Psoas muscle (tissue), 8 donors: ENCODE data around the gene MKRN2OS. TPM values are rescaled to one million over a fixed set of nuclear protein-coding genes. Genes with fewer than 3 reads are reported as not detected.

Experiments used
- ATAC-seq, 4 donors: fragments of 200-7000 bp; cut with Tn5 transposase; one replicate each; pipeline ENCODE4 v1.9.1; 2020; ENCODE audit warnings: moderate library complexity in 3 of 4, mild to moderate bottlenecking in 2 of 4
- DNase-seq, 2 donors: peaks; one replicate each; pipeline ENCODE4 v3.0.0-alpha.2; 2020
- H3K27ac ChIP-seq: fragments of 200-600 bp; one replicate; pipeline ENCODE4 v1.8.0; 2022
- H3K27me3 ChIP-seq, 3 donors: fragments of 200-600 bp in 1 of 3; one replicate each; pipeline versions ENCODE4 v1.6.1 to v1.8.0; 2013 to 2022; ENCODE audit warnings: low read length in 2 of 3, mild to moderate bottlenecking in 2 of 3, moderate library complexity in 1 of 3; ENCODE audit not compliant: insufficient read depth in 3 of 3
- H3K36me3 ChIP-seq, 2 donors: fragments of 200-600 bp in 1 of 2; one replicate each; pipeline versions ENCODE4 v1.6.1 to v1.8.0; 2013 to 2022; ENCODE audit warnings: low read depth in 1 of 2, mild to moderate bottlenecking in 1 of 2, moderate library complexity in 1 of 2; ENCODE audit not compliant: insufficient read depth in 1 of 2
- H3K4me1 ChIP-seq: fragments of 200-600 bp; one replicate; pipeline ENCODE4 v1.8.0; 2022
- H3K4me3 ChIP-seq: fragments of 200-600 bp; one replicate; pipeline ENCODE4 v1.8.0; 2022; ENCODE audit warnings: mild to moderate bottlenecking
- H3K9me3 ChIP-seq: fragments of 200-600 bp; one replicate; pipeline ENCODE4 v1.8.0; 2022
- WGBS, 3 donors: extraction: QIAGEN DNeasy Blood & Tissue Kit; methylation state at CpG; one replicate each; pipeline versions ENCODE4 v1.1.6 to v1.1.7; 2013; 5-methylcytosine and 5-hydroxymethylcytosine counted together
- intact Hi-C, 2 donors: fragments of 100-400 bp; cut with DNase I; formaldehyde crosslinking; loops; one replicate each; pipeline versions ENCODE4 v1.11.0 to v1.14.2; 2022
- polyA plus RNA-seq, 3 donors: library from polyadenylated mRNA; stranded (reverse); fragments of 200-250 nt; gene quantifications; one replicate each; pipeline ENCODE4 v1.2.3, GENCODE V29; 2013
- total RNA-seq, 4 donors: library from RNA; stranded (reverse); fragmentation: NEBNext Ultra II Directional in 2 of 4; extraction: Animal tissue kit (Norgen Biotek cat#: 25700) in 2 of 4; gene quantifications; one replicate each; pipeline versions ENCODE4 v1.2.1 to v1.2.4, GENCODE V29; 2021 to 2023
- TF ChIP-seq, protein P1 (sequence below): fragments of 200-600 bp; IDR thresholded peaks from one replicate; pipeline ENCODE4 v1.8.0; 2022; ENCODE audit warnings: antibody characterized with exemption
- donor health status: healthy with polysubstance abuse.
- donor health status: DM: no; HTN: no; CAD: no; lungs with moderate emphysema.
- donor health status: Bipolar disorder and iron deficiency.
- donor health status: healthy.
- donor health status: DM: yes; HTN: yes; CAD: no.
- donor health status: DM: no; HTN: no; CAD: no.
- donor health status: DM: no; HTN: no; CAD: no.
- donor health status: DM: yes; HTN: yes; CAD: no.

The MKRN2OS gene
- total and polyA plus RNA-seq, 7 donors, result 0.16 to 1.5 (median 0.48) TPM; not detected in 2

DNA sequence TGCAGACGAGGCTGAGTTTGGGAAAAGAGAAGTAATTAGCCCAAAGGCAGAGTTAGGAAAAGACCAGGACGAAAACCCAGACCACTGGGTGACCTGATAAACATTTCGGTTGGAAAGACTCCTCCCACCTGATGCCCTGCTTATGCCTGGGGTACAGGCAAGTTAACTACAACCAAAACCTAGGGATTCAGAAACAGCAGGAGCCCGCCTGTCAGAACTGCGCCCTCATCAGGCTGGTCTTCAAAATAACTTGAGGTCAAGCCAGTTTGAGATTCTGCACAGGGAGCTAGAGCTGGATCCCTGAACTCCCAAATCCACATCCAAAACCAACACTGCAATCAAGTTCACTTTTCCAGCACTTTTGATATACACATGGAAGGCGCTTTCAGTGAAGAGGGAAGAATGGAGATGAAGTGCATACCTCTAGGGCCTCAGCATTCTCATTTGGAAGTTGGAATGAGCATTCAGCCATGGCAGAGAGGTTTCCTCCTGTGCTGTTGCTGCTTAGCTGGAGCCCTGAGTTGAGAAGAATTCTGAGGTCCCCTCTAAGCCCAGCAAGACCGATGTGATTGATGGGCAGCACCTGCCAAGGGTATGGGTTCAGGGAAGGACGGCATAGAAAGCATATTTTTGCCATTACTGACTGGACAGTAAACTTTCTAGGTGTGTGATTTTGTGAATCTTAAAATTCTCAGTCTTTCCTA is 49.4 kb downstream of the MKRN2OS start:
- ATAC-seq (no peak), DNase-seq (no peak)
- Histone ChIP-seq H3K27ac (no peak overlapping the region), H3K27me3 (no peaks in the 10 kb centered on the region), H3K9me3 (no peaks in the 10 kb centered on the region), H3K36me3 (peaks cover 10 to 96% of the 10 kb centered on the region in 2 donors), H3K4me3 (no peak overlapping the region), H3K4me1 (no peaks in the 10 kb centered on the region)
- TF ChIP-seq, protein P1, sequence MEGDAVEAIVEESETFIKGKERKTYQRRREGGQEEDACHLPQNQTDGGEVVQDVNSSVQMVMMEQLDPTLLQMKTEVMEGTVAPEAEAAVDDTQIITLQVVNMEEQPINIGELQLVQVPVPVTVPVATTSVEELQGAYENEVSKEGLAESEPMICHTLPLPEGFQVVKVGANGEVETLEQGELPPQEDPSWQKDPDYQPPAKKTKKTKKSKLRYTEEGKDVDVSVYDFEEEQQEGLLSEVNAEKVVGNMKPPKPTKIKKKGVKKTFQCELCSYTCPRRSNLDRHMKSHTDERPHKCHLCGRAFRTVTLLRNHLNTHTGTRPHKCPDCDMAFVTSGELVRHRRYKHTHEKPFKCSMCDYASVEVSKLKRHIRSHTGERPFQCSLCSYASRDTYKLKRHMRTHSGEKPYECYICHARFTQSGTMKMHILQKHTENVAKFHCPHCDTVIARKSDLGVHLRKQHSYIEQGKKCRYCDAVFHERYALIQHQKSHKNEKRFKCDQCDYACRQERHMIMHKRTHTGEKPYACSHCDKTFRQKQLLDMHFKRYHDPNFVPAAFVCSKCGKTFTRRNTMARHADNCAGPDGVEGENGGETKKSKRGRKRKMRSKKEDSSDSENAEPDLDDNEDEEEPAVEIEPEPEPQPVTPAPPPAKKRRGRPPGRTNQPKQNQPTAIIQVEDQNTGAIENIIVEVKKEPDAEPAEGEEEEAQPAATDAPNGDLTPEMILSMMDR, result no peak
- intact Hi-C loops, result no loop called here
- WGBS, 3 donors, result 83 to 87% (median 85%) methylated on average over 8 of the region's 8 CpGs

DNA sequence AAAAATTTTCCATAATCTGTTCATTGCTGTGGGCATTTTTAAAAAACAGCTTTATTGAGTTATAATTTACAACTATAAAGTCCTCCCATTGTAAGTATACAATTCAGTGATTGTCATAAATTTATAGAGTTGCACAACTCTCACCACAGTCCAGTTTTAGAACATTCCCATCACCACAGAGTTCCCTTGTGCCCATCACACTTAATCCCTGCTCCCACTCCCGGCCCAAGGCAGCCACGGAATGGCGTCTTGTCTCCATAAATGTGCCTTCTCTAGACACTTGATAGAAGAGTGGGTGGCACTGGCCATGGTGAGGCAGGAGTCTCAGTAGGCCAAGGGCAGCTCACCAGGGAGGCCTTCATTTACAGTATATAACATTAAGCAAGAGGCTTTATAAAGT is 54.8 kb downstream of the MKRN2OS start:
- TF ChIP-seq, protein P1, result no peak
- DNase-seq (no peak), ATAC-seq (peak in 2 of 4 donors; percentile 31 to 68)
- no peak overlapping the region for H3K27ac ChIP-seq
- WGBS, 3 donors, result 71 to 83% (median 76%) methylated on average over 3 of the region's 3 CpGs
- H3K27me3 ChIP-seq, result no peaks in the 10 kb centered on the region
- H3K36me3 ChIP-seq, result peaks cover 2 to 54% of the 10 kb centered on the region in 2 donors
- no peaks in the 10 kb centered on the region for H3K9me3 ChIP-seq
- intact Hi-C loops, result no loop called here
- peaks cover 6% of the 10 kb centered on the region for H3K4me1 ChIP-seq
- no peak overlapping the region for H3K4me3 ChIP-seq

DNA sequence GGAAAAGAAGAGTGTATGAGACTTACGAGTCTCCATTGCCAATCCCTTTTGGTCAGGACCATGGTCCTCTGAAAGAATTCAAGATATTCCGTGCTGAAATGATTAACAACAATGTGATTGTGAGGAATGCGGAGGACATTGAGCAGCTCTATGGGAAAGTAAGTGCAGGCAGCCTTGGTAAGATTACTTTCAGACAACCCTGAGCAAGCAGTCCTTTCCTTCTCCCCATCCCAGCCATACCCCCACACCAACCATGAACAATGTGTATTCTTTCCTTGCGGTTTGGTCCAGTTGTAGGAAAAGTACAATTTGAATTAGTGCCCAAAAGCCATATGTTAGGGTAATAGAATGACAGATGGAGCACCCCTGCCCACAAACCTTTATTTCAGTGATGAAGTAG is 55.5 kb downstream of the MKRN2OS start:
- 69 to 70% (median 69%) methylated on average over 4 of the region's 4 CpGs for WGBS, 3 donors
- TF ChIP-seq, protein P1, result no peak
- peaks cover 13% of the 10 kb centered on the region for H3K4me1 ChIP-seq
- no peaks in the 10 kb centered on the region for H3K9me3 ChIP-seq
- no peak overlapping the region for H3K4me3 ChIP-seq
- ATAC-seq (no peak), DNase-seq (no peak)
- intact Hi-C loops, result no loop called here
- H3K27me3 ChIP-seq, result no peaks in the 10 kb centered on the region
- H3K27ac ChIP-seq, result no peak overlapping the region
- peaks cover 2 to 48% of the 10 kb centered on the region in 2 donors for H3K36me3 ChIP-seq

Other genes starting within 250 kb of the MKRN2OS start
- gene TSEN2, start 61.0 kb downstream of the MKRN2OS start, total RNA-seq, result 10 to 100 TPM; 12.5 to 21.9 (median 15.1) TPM
- 10 to 100 TPM; 14.2 to 30.9 (median 15.0) TPM for gene TSEN2, start 61.0 kb downstream of the MKRN2OS start, polyA plus RNA-seq
- gene MKRN2, start 11.6 kb upstream of the MKRN2OS start, total RNA-seq, result 10 to 100 TPM; 17.2 to 35.5 (median 23.6) TPM
- gene MKRN2, start 11.6 kb upstream of the MKRN2OS start, polyA plus RNA-seq, result 10 to 100 TPM; 17.5 to 21.2 (median 18.6) TPM
- 100 to 1,000 TPM; 109 to 221 (median 160) TPM for gene RAF1, start 118.6 kb upstream of the MKRN2OS start, total RNA-seq
- 100 to 1,000 TPM in 2 of 3 donors, 10 to 100 TPM in 1; 87.2 to 391 (median 132) TPM for gene RAF1, start 118.6 kb upstream of the MKRN2OS start, polyA plus RNA-seq
- 1 to 10 TPM in 3 of 4 donors, under 1 TPM in 1; 0.59 to 4.4 (median 2.3) TPM for gene TMEM40, start 213.8 kb upstream of the MKRN2OS start, total RNA-seq
- under 1 TPM; 0.30 to 0.52 (median 0.40) TPM for gene TMEM40, start 213.8 kb upstream of the MKRN2OS start, polyA plus RNA-seq